H1 (cell line): ENCODE results near the gene WDR35.

Experiments
- BRCA1 ChIP-seq: IDR thresholded peaks from 2 replicates; pipeline ENCODE4 v1.6.1; 2012; ENCODE audit warnings: low read depth, low read length, improper control_type of control experiment
- EP300 ChIP-seq, 2 experiments: IDR thresholded peaks; 1 replicate in 1 of 2; 2 replicates in 1 of 2; pipeline ENCODE4 v1.6.1; 2011 to 2012; ENCODE audit warnings: low read depth in 2 of 2, low read length in 2 of 2, mild to moderate bottlenecking in 2 of 2, borderline replicate concordance in 1 of 2, inconsistent platforms in 1 of 2, moderate library complexity in 1 of 2
- EZH2 ChIP-seq: fragments of 200-600 bp; sonication (generic); IDR thresholded peaks from 2 replicates; pipeline ENCODE4 v1.7.1; 2012; ENCODE audit warnings: low read depth, mild to moderate bottlenecking, moderate library complexity, low read length, inconsistent platforms; ENCODE audit not compliant: severe bottlenecking
- GABPA ChIP-seq: IDR thresholded peaks from 2 replicates; pipeline ENCODE4 v1.6.1; 2011; ENCODE audit warnings: mild to moderate bottlenecking, low read length, moderate library complexity, borderline replicate concordance; ENCODE audit not compliant: insufficient read depth
- GTF2F1 ChIP-seq: IDR thresholded peaks from 2 replicates; pipeline ENCODE4 v1.6.1; 2012; ENCODE audit warnings: low read depth, low read length, improper control_type of control experiment, borderline replicate concordance
- POLR2AphosphoS5 ChIP-seq: IDR thresholded peaks from 2 replicates; pipeline ENCODE4 v1.6.1; 2011; ENCODE audit warnings: low read depth, low read length
- RFX5 ChIP-seq: IDR thresholded peaks from 2 replicates; pipeline ENCODE4 v1.6.1; 2011; ENCODE audit warnings: low read depth, low read length, improper control_type of control experiment, borderline replicate concordance
- TAF1 ChIP-seq: IDR thresholded peaks from 2 replicates; pipeline ENCODE4 v1.6.1; 2011; ENCODE audit warnings: mild to moderate bottlenecking, low read depth, low read length
- YY1 ChIP-seq: IDR thresholded peaks from 2 replicates; pipeline ENCODE4 v1.6.1; 2011; ENCODE audit warnings: low read depth, mild to moderate bottlenecking, low read length
- ZNF274 ChIP-seq: IDR thresholded peaks from 2 replicates; pipeline ENCODE4 v1.7.0; 2012; ENCODE audit warnings: low read length, borderline replicate concordance; ENCODE audit errors: extremely low read depth
- TF ChIP-seq, protein P1 (sequence below): IDR thresholded peaks from 2 replicates; pipeline ENCODE4 v1.6.1; 2011; ENCODE audit warnings: low read length, improper control_type of control experiment
- TF ChIP-seq, protein P2 (sequence below), 3 experiments: IDR thresholded peaks; 1 replicate in 2 of 3; 2 replicates in 1 of 3; pipeline versions ENCODE4 v1.5.1 to v1.6.1; 2011; ENCODE audit warnings: low read length in 3 of 3, mild to moderate bottlenecking in 3 of 3, inconsistent platforms in 2 of 3, low read depth in 1 of 3, moderate library complexity in 1 of 3; ENCODE audit not compliant: insufficient read depth in 1 of 3; ENCODE audit errors: control extremely low read depth in 1 of 3

DNA sequence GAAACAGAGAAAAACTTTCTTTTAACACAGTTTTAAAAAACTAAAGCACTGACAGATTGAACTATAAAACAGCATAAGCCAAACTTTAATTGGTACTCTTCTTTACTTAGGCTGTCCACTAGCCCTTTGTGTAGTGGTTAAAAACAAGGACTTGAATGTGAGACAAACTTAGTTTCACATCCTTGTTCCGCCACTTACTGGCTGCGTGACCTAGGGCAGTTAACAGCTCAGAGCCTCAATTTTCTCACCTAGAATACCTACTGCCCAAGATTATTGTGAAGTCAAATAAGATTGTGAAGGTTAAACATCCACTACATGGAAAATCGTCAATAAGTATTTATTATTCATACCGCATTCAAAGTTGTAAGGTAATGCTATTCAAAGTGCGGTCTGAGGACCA is 2.0 kb downstream of the WDR35 start:
- no peak for TF ChIP-seq GABPA
- TF ChIP-seq GTF2F1: no peak
- TF ChIP-seq, protein P1, sequence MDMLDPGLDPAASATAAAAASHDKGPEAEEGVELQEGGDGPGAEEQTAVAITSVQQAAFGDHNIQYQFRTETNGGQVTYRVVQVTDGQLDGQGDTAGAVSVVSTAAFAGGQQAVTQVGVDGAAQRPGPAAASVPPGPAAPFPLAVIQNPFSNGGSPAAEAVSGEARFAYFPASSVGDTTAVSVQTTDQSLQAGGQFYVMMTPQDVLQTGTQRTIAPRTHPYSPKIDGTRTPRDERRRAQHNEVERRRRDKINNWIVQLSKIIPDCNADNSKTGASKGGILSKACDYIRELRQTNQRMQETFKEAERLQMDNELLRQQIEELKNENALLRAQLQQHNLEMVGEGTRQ: no peak
- no peak for TF ChIP-seq EP300 (IDR thresholded peaks at IDR 0.05; ENCODE audit: borderline replicate concordance in 1 of 2, low read depth in 2 of 2, low read length in 2 of 2)
- TF ChIP-seq POLR2AphosphoS5: no peak
- no peak for TF ChIP-seq BRCA1
- TF ChIP-seq, protein P2, sequence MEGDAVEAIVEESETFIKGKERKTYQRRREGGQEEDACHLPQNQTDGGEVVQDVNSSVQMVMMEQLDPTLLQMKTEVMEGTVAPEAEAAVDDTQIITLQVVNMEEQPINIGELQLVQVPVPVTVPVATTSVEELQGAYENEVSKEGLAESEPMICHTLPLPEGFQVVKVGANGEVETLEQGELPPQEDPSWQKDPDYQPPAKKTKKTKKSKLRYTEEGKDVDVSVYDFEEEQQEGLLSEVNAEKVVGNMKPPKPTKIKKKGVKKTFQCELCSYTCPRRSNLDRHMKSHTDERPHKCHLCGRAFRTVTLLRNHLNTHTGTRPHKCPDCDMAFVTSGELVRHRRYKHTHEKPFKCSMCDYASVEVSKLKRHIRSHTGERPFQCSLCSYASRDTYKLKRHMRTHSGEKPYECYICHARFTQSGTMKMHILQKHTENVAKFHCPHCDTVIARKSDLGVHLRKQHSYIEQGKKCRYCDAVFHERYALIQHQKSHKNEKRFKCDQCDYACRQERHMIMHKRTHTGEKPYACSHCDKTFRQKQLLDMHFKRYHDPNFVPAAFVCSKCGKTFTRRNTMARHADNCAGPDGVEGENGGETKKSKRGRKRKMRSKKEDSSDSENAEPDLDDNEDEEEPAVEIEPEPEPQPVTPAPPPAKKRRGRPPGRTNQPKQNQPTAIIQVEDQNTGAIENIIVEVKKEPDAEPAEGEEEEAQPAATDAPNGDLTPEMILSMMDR (IDR thresholded peaks at IDR 0.05; ENCODE audit: control extremely low read depth in 1 of 3, insufficient read depth in 1 of 3, low read depth in 1 of 3, low read length in 3 of 3): no peak
- no peak for TF ChIP-seq EZH2
- TF ChIP-seq ZNF274: no peak
- no peak for TF ChIP-seq TAF1
- TF ChIP-seq YY1: no peak
- TF ChIP-seq RFX5: no peak
